ENCODE results near the gene MED27. TPM values are rescaled to one million over a fixed set of nuclear protein-coding genes. Genes with fewer than 3 reads are reported as not detected.

MED27 gene
- total RNA-seq, 1 donor from 2014 or later = 25.1 TPM

DNA sequence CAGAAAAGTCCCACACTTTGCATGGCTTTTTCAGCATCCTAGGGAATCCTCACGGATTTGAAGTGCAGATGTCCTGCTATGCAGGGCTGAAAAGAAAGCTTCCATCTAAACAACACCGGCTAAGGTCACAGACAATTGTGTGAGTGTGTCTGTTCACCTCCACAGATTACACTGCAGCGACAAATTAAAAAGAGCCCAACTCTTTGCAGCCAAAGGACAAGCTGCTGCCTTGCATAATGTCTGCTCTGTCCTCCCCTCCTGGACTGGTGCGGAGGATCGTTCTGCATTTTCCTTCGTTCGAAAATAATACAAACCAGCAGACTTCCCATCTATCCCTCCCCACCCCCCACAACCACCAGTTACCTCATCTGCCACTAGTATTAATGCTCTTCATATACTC, 169.1 kb downstream of the MED27 start:
- no peaks in the 10 kb centered on the region for H3K9me3 Mint-ChIP-seq (ENCODE audit: low read depth)

DNA sequence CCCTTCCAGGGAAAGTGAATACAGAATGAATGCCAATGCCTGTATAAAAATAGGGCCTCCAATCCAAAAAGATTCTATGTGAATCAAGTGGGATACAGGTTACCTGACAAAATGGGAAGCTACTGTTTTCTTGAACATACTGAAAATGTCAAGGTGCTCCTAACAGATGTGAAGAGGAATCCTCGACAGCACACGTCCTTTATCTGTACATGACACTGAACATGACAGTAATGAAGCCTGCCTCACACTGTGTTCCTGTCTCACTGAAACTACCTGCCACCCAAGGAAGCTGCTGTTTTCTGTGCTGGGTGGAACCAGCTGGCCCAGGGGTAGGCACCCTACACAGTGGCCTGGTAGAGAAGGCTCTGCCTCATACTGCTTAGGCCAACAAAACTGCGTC, 174.5 kb downstream of the MED27 start:
- TF ChIP-seq, protein P1, sequence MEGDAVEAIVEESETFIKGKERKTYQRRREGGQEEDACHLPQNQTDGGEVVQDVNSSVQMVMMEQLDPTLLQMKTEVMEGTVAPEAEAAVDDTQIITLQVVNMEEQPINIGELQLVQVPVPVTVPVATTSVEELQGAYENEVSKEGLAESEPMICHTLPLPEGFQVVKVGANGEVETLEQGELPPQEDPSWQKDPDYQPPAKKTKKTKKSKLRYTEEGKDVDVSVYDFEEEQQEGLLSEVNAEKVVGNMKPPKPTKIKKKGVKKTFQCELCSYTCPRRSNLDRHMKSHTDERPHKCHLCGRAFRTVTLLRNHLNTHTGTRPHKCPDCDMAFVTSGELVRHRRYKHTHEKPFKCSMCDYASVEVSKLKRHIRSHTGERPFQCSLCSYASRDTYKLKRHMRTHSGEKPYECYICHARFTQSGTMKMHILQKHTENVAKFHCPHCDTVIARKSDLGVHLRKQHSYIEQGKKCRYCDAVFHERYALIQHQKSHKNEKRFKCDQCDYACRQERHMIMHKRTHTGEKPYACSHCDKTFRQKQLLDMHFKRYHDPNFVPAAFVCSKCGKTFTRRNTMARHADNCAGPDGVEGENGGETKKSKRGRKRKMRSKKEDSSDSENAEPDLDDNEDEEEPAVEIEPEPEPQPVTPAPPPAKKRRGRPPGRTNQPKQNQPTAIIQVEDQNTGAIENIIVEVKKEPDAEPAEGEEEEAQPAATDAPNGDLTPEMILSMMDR (IDR thresholded peaks at IDR 0.05; ENCODE audit: unreplicated experiment) = no peak
- no peak for DNase-seq (ENCODE audit: low spot score, unreplicated experiment)
- Mint-ChIP-seq H3K4me1 (ENCODE audit: low read depth) (no peaks in the 10 kb centered on the region), H3K9me3 (ENCODE audit: low read depth) (no peaks in the 10 kb centered on the region), H3K4me3 (ENCODE audit: low read depth) (no peak overlapping the region), H3K36me3 (ENCODE audit: insufficient read depth) (peaks cover 7% of the 10 kb centered on the region), H3K27ac (no peak overlapping the region), H3K27me3 (no peaks in the 10 kb centered on the region)

More for the DNA sequence above, 169.1 kb downstream of the MED27 start:
- Mint-ChIP-seq H3K27me3 (no peaks in the 10 kb centered on the region), H3K4me3 (ENCODE audit: low read depth) (no peak overlapping the region), H3K36me3 (ENCODE audit: insufficient read depth) (peaks cover 7% of the 10 kb centered on the region), H3K4me1 (ENCODE audit: low read depth) (no peaks in the 10 kb centered on the region), H3K27ac (no peak overlapping the region)
- TF ChIP-seq, protein P1 (IDR thresholded peaks at IDR 0.05; ENCODE audit: unreplicated experiment) = no peak
- no peak for DNase-seq (ENCODE audit: low spot score, unreplicated experiment)

DNA sequence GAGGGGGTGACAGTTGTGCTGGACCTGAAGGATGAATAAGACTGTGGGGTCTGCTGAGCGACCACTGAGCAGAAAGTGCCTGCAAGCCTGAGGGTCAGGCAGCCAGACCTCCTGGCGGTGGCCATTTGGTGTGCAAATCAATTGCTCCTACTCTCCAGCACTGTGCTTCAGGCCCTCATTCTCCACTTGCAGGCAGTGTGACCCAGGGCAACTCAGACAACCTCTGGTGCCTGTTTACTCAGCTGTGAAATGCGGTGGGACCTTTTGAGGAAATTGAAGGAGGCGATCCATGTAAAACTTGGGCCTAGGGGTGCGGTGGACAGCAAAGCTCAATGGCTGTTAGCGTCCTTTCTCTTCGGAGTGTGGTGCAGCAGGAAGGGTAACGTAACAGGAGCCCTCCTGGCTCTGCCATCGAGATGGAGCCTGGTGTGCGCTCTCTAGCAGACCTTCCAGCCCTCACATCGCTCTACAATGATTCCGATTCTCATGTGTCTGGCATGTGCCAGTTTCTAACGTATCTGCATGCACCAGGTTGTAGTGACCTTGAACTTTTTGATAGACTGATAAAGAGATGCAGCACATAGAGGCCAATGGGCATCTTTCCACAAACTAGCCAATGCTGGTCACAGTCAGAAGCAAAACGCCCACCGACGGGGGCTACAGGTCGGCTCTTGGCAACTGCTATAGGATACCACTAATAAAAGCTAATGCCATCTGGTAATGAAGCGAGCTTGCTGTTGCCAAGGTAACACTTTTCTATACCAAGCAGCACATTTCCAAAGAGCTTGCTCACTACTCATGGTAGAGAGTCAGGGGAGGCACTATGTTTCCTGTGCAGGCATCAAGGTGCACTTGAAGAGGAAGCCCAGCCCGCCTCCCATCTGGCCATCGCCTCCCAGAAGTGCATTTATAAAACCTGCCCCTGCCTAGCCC, 180.1 kb downstream of the MED27 start:
- no peaks in the 10 kb centered on the region for H3K27me3 Mint-ChIP-seq
- no peak overlapping the region for H3K27ac Mint-ChIP-seq
- TF ChIP-seq, protein P1 (IDR thresholded peaks at IDR 0.05; ENCODE audit: unreplicated experiment) = no peak
- no peaks in the 10 kb centered on the region for H3K36me3 Mint-ChIP-seq (ENCODE audit: insufficient read depth)
- peaks cover 4% of the 10 kb centered on the region for H3K4me1 Mint-ChIP-seq (ENCODE audit: low read depth)
- no peaks in the 10 kb centered on the region for H3K9me3 Mint-ChIP-seq (ENCODE audit: low read depth)
- DNase-seq (ENCODE audit: low spot score, unreplicated experiment) = no peak
- no peak overlapping the region for H3K4me3 Mint-ChIP-seq (ENCODE audit: low read depth)

DNA sequence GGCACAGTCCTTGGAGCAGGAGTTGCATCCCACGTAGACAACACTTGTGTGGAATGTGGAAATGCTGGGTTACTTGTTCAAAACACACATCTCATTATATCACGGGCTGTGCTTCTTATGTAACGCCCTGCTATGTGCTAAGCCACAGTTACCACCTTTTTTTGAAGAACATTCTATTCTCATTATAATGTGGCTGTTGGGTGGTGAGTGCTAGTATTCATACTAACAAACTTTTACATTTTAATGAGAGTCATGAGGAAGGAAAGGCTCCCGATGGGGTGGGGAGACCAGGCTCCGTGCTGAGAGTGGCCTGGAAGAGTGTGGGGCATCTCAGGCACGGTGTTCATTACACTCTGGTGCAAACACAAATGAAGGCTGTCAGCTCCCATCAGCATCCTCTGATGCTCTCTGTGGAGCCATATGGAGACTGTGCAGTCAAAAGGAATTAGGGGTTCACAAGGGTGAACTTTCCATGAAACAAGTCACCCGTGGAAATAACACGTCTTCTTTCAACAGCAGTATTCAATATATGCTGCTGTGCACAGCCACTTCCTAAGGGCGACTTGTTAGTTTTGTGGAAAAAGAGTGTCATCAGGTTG, 186.7 kb downstream of the MED27 start:
- Mint-ChIP-seq H3K27me3 (no peaks in the 10 kb centered on the region), H3K36me3 (ENCODE audit: insufficient read depth) (peaks cover 4% of the 10 kb centered on the region), H3K4me1 (ENCODE audit: low read depth) (no peaks in the 10 kb centered on the region), H3K9me3 (ENCODE audit: low read depth) (no peaks in the 10 kb centered on the region), H3K27ac (no peak overlapping the region), H3K4me3 (ENCODE audit: low read depth) (no peak overlapping the region)
- TF ChIP-seq, protein P1 (IDR thresholded peaks at IDR 0.05; ENCODE audit: unreplicated experiment) = no peak
- no peak for DNase-seq (ENCODE audit: low spot score, unreplicated experiment)

DNA sequence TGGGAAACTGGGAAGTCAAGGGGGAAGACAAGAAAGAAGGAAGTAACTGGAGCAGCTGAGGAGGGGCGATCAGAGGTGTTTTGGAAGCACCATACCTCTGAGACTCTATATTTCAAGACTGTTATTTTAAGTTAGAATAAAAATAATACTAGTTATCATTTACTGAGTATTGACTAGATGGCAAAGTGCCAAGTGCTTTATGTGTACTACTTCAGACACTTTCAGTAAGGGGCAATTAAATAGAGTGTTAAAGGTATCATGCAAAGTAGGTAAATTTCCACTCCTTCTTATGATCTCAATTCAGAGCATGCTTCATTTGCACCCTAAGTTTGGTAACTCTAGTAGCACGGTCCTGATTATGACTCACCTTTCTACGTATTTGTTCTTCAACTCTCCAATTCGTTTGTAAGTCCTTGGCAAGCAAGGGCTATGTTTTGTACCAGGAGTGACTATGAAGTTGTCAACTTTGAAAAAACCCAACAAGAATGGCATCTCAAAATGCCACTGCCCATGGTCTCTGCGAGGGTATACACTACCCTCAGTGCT, 187.4 kb downstream of the MED27 start:
- Mint-ChIP-seq H3K27ac (no peak overlapping the region), H3K4me1 (ENCODE audit: low read depth) (no peaks in the 10 kb centered on the region), H3K9me3 (ENCODE audit: low read depth) (no peaks in the 10 kb centered on the region), H3K27me3 (no peaks in the 10 kb centered on the region), H3K4me3 (ENCODE audit: low read depth) (no peak overlapping the region), H3K36me3 (ENCODE audit: insufficient read depth) (peaks cover 4% of the 10 kb centered on the region)
- no peak for DNase-seq (ENCODE audit: low spot score, unreplicated experiment)
- TF ChIP-seq, protein P1 (IDR thresholded peaks at IDR 0.05; ENCODE audit: unreplicated experiment) = no peak

Measured in progenitor cell of endocrine pancreas (in vitro differentiated cells).